Spleen (tissue), 7 donors: Measurements from ENCODE around the gene LCA5L.

Source experiments
- CTCF ChIP-seq, 11 experiments: fragments of 200-600 bp in 7 of 11; fragments of 450-650 bp in 4 of 11; sonication (generic) in 4 of 11; IDR thresholded peaks in 8 of 11; conservative IDR thresholded peaks in 3 of 11; 1 replicate in 7 of 11; 2 replicates in 4 of 11; pipeline versions ENCODE4 v1.4.0 to v1.8.0; 2016 to 2021; ENCODE audit warnings: antibody characterized with exemption in 11 of 11, inconsistent platforms in 4 of 11, mild to moderate bottlenecking in 1 of 11
- POLR2A ChIP-seq, 3 donors: fragments of 450-650 bp; IDR thresholded peaks; one replicate each; pipeline ENCODE4 v1.5.1; 2017; ENCODE audit warnings: antibody characterized with exemption in 3 of 3, mild to moderate bottlenecking in 1 of 3
- donor health status: DM: no; HTN: no; CAD: no; lungs with moderate emphysema.
- donor health status: DM: no; HTN: no; CAD: no.
- donor health status: DM: no; HTN: no; CAD: no.

GRCh38 chr21:39397646-39398385 lies 47.8 kb downstream of the LCA5L start:
- TF ChIP-seq CTCF (IDR thresholded peaks at IDR 0.05 in 8 of 11, conservative IDR thresholded peaks at IDR 0.05 in 3 of 11) (no peak), POLR2A (IDR thresholded peaks at IDR 0.05) (no peak)
